Trophoblast cell (in vitro differentiated cells and primary cell): Measurements from ENCODE around the gene VSX2. TPM values are rescaled to one million over a fixed set of nuclear protein-coding genes. Genes with fewer than 3 reads are reported as not detected.

Source experiments
- DNase-seq, 2 donors: peaks; one replicate each; pipeline ENCODE4 v3.0.0-alpha.2; 2016
- H2AFZ ChIP-seq: 2 replicates; pipeline ENCODE4 v1.6.1; 2013; ENCODE audit warnings: low read length, moderate library complexity, mild to moderate bottlenecking; ENCODE audit not compliant: insufficient read depth, poor library complexity
- H2AK5ac ChIP-seq: 2 replicates; pipeline ENCODE4 v1.6.1; 2013; ENCODE audit warnings: mild to moderate bottlenecking, low read length
- H2BK120ac ChIP-seq: 2 replicates; pipeline ENCODE4 v1.6.1; 2013; ENCODE audit warnings: low read length, mild to moderate bottlenecking, moderate library complexity; ENCODE audit not compliant: insufficient read depth, poor library complexity
- H2BK12ac ChIP-seq: 2 replicates; pipeline ENCODE4 v1.6.1; 2013; ENCODE audit warnings: mild to moderate bottlenecking, low read length, moderate library complexity
- H2BK5ac ChIP-seq: 2 replicates; pipeline ENCODE4 v1.6.1; 2013; ENCODE audit warnings: low read length, low read depth, moderate library complexity, mild to moderate bottlenecking; ENCODE audit not compliant: poor library complexity
- H3K14ac ChIP-seq: 2 replicates; pipeline ENCODE4 v1.6.1; 2013; ENCODE audit warnings: mild to moderate bottlenecking, low read length
- H3K18ac ChIP-seq: 2 replicates; pipeline ENCODE4 v1.6.1; 2013; ENCODE audit warnings: mild to moderate bottlenecking, low read length
- H3K23ac ChIP-seq: 2 replicates; pipeline ENCODE4 v1.6.1; 2013; ENCODE audit warnings: low read length
- H3K27ac ChIP-seq: 2 replicates; pipeline ENCODE4 v1.5.1; 2013; ENCODE audit warnings: low read depth, mild to moderate bottlenecking, inconsistent platforms, low read length, moderate library complexity
- H3K27me3 ChIP-seq: 2 replicates; pipeline ENCODE4 v1.6.1; 2013; ENCODE audit warnings: inconsistent platforms, mild to moderate bottlenecking, low read length, moderate library complexity; ENCODE audit not compliant: insufficient read depth
- H3K36me3 ChIP-seq, 2 experiments: 1 replicate in 1 of 2; 2 replicates in 1 of 2; pipeline ENCODE4 v1.6.1; 2013; ENCODE audit warnings: low read length in 2 of 2, mild to moderate bottlenecking in 2 of 2, moderate library complexity in 1 of 2; ENCODE audit not compliant: insufficient read depth in 2 of 2, control insufficient read depth in 1 of 2
- H3K4ac ChIP-seq: 2 replicates; pipeline ENCODE4 v1.6.1; 2013; ENCODE audit warnings: low read depth, mild to moderate bottlenecking, low read length, moderate library complexity
- H3K4me1 ChIP-seq, 2 experiments: 1 replicate in 1 of 2; 2 replicates in 1 of 2; pipeline ENCODE4 v1.6.1; 2013; ENCODE audit warnings: low read length in 2 of 2, mild to moderate bottlenecking in 2 of 2, moderate library complexity in 1 of 2; ENCODE audit not compliant: insufficient read depth in 2 of 2, control insufficient read depth in 1 of 2
- H3K4me2 ChIP-seq: 2 replicates; pipeline ENCODE4 v1.6.1; 2013; ENCODE audit warnings: inconsistent platforms, mild to moderate bottlenecking, low read length, moderate library complexity
- H3K4me3 ChIP-seq: 2 replicates; pipeline ENCODE4 v1.5.1; 2013; ENCODE audit warnings: mild to moderate bottlenecking, low read depth, low read length, inconsistent platforms
- H3K79me1 ChIP-seq: one replicate; pipeline ENCODE4 v1.6.1; 2013; ENCODE audit warnings: low read length
- H3K79me2 ChIP-seq: 2 replicates; pipeline ENCODE4 v1.6.1; 2013; ENCODE audit warnings: low read length, mild to moderate bottlenecking; ENCODE audit not compliant: control insufficient read depth, insufficient read depth, poor library complexity
- H3K9ac ChIP-seq: 2 replicates; pipeline ENCODE4 v1.6.1; 2013; ENCODE audit warnings: mild to moderate bottlenecking, low read length
- H3K9me3 ChIP-seq: 2 replicates; pipeline ENCODE4 v1.6.1; 2013; ENCODE audit warnings: low read depth, mild to moderate bottlenecking, control low read depth, inconsistent platforms, low read length; ENCODE audit not compliant: insufficient read depth
- H4K12ac ChIP-seq: 2 replicates; pipeline ENCODE4 v1.6.1; 2013; ENCODE audit warnings: low read depth, mild to moderate bottlenecking, low read length, moderate library complexity
- H4K8ac ChIP-seq: 2 replicates; pipeline ENCODE4 v1.6.1; 2013; ENCODE audit warnings: low read depth, mild to moderate bottlenecking, low read length, moderate library complexity
- H4K91ac ChIP-seq: one replicate; pipeline ENCODE4 v1.6.1; 2013; ENCODE audit warnings: low read depth, mild to moderate bottlenecking, low read length, moderate library complexity
- WGBS: extraction: QIAGEN DNeasy Blood & Tissue Kit; methylation state at CpG from one replicate; pipeline ENCODE4 v1.1.7; 2013; ENCODE audit warnings: missing lambda C conversion rate; ENCODE audit not compliant: insufficient read length, insufficient coverage; ENCODE audit errors: extremely low coverage; 5-methylcytosine and 5-hydroxymethylcytosine counted together
- polyA plus RNA-seq: library from polyadenylated mRNA; stranded (reverse); fragments of 200-250 nt; gene quantifications from 2 replicates; pipeline ENCODE4 v1.2.3, GENCODE V29; 2013

Gene VSX2
- not detected in 2 replicates for polyA plus RNA-seq

DNA sequence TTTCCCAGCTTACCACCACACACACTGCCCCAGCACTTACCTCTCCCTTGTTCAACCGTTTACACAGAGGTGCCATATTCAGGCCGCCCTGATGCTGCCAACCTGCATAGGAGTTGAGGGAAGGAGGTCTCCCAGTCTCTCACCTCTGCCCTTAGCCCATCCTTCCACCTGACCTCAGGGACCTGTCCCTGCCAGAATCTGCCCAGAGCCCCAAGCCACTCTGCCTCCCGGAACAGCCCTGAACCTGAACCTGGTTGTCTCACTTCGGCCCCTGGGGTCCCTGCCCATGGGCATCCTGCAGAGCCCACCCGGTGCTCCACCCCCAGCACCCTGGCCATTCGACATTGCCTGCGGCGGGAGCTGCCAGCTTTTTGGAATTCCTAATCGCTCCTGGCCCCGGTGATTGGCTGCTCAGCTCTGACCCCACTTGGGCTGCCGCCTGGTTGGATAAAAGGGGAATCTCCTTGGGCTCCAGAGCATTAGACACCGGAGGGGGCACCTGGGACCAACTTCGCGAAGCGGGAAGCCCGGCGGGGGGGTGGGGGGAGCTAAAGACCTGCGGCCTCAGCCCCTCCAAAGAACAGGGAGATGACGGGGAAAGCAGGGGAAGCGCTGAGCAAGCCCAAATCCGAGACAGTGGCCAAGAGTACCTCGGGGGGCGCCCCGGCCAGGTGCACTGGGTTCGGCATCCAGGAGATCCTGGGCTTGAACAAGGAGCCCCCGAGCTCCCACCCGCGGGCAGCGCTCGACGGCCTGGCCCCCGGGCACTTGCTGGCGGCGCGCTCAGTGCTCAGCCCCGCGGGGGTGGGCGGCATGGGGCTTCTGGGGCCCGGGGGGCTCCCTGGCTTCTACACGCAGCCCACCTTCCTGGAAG lies at the start of gene VSX2:
TSS of gene VSX2 (plus strand) at position 476 of the 874 bp plus-strand sequence. CDS start at position 589, 113 bp downstream.
- H4K12ac ChIP-seq = no peak within 1 kb of the TSS
- peaks cover 2% of the 10 kb centered on the region for H3K9me3 ChIP-seq
- H3K4me3 ChIP-seq = peak within 1 kb of the TSS; percentile 11
- no peak within 1 kb of the TSS for H3K9ac ChIP-seq
- H3K18ac ChIP-seq = no peak within 1 kb of the TSS
- no peak within 1 kb of the TSS for H3K4ac ChIP-seq
- no peak within 1 kb of the TSS for H2BK5ac ChIP-seq
- no peak within 1 kb of the TSS for H4K8ac ChIP-seq
- H3K79me2 ChIP-seq = no peaks in the 10 kb centered on the region
- no peak within 1 kb of the TSS for H3K14ac ChIP-seq
- no peaks in the 10 kb centered on the region for H3K79me1 ChIP-seq
- no peak within 1 kb of the TSS for H2AK5ac ChIP-seq
- H4K91ac ChIP-seq = no peak within 1 kb of the TSS
- H3K36me3 ChIP-seq = no peaks in the 10 kb centered on the region
- DNase-seq = no peak
- no peak within 1 kb of the TSS for H3K23ac ChIP-seq
- H2AFZ ChIP-seq = no peak within 1 kb of the TSS
- peak within 1 kb of the TSS; percentile 37 for H3K4me2 ChIP-seq
- no CpG with 5 or more reads among the region's 40 CpGs for WGBS
- H2BK12ac ChIP-seq = no peak within 1 kb of the TSS
- no peak within 1 kb of the TSS for H3K27ac ChIP-seq
- H2BK120ac ChIP-seq = no peak within 1 kb of the TSS
- peaks cover 7 to 12% of the 10 kb centered on the region in 2 experiments for H3K4me1 ChIP-seq
- peaks cover 67% of the 10 kb centered on the region for H3K27me3 ChIP-seq

DNA sequence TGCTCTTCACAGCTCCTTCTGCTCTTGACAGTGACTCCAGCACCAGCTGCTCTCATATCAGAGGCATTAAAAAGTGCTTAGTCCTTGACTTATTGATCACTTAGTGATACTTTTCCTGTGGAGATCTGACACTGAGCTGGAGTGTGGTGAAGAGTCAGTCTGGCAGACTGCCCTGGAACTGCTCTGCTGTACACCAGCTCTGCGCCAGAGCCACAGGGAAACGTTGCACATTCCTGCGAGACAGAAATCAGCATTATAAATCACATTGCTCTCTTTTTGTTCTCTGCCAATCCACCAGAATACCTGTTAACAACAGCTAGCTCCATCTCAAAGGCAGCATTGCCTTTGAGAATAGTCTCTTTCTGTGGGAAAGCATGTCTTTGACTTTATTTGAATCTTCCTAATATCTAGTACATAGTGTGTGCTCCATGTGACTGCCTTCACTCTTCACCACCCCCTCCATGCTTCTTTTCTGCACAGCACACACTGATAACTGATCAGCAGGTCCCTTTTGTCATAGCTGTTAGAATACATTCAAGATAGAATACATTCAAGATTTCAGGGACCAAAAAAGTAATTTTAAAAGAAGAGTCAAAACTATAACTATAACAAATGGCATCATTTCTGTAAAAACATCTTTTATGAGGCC lies 48.2 kb upstream of the VSX2 start:
- no peak overlapping the region for H3K4me3 ChIP-seq
- no peak overlapping the region for H4K8ac ChIP-seq
- H3K27ac ChIP-seq = no peak overlapping the region
- H3K18ac ChIP-seq = no peak overlapping the region
- no peak overlapping the region for H2BK12ac ChIP-seq
- no peak overlapping the region for H4K12ac ChIP-seq
- H4K91ac ChIP-seq = no peak overlapping the region
- H2BK120ac ChIP-seq = no peak overlapping the region
- H2AFZ ChIP-seq = no peak overlapping the region
- DNase-seq = no peak
- H3K4me1 ChIP-seq = no peaks in the 10 kb centered on the region
- H2AK5ac ChIP-seq = no peak overlapping the region
- no peaks in the 10 kb centered on the region for H3K79me2 ChIP-seq
- no peaks in the 10 kb centered on the region for H3K9me3 ChIP-seq
- no peaks in the 10 kb centered on the region for H3K79me1 ChIP-seq
- no peak overlapping the region for H3K4ac ChIP-seq
- no peak overlapping the region for H2BK5ac ChIP-seq
- no peaks in the 10 kb centered on the region for H3K27me3 ChIP-seq
- H3K23ac ChIP-seq = no peak overlapping the region
- no peak overlapping the region for H3K14ac ChIP-seq
- no peaks in the 10 kb centered on the region for H3K36me3 ChIP-seq
- WGBS = no CpG with 5 or more reads among the region's 3 CpGs
- no peak overlapping the region for H3K9ac ChIP-seq
- H3K4me2 ChIP-seq = no peak overlapping the region

DNA sequence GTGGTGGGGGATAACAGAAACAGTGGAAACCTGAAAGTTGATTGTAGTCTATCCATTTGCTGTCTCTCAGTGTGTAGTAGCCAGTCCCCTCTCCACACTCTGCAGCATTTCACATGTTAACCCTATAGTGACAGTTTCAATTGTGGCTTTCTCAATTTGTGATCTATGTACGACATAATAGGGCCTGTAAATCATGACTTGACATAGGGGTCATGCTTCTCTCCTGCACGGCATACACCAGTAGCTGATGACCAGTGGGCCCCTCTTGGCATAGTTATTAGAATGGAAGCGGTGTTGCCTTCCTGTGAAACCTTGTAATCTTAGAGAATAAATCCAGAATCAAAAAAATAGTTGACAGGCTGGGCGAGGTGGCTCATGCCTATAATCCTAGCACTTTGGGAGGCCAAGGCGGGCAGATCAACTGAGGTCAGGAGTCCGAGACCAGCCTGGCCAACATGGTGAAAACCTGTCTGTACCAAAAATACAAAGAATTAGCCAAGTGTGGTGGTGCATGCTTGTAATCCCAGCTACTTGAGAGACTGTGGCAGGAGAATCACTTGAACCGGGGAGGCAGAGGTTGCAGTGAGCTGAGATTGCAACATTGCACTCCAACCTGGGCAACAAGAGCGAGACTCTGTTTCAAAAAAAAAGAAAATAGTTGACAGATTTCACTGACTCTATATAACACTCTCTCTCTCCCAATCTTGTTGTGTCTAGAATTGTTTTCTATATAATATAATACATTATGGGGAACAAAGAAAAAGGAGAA lies 44.6 kb upstream of the VSX2 start:
- no CpG with 5 or more reads among the region's 8 CpGs for WGBS
- H3K18ac ChIP-seq = no peak overlapping the region
- no peak overlapping the region for H4K91ac ChIP-seq
- no peak overlapping the region for H4K12ac ChIP-seq
- no peak overlapping the region for H4K8ac ChIP-seq
- H3K4me2 ChIP-seq = no peak overlapping the region
- peaks cover 0 to 3% of the 10 kb centered on the region in 2 experiments for H3K36me3 ChIP-seq
- no peak overlapping the region for H3K4ac ChIP-seq
- H2BK12ac ChIP-seq = no peak overlapping the region
- no peak overlapping the region for H3K23ac ChIP-seq
- H2BK120ac ChIP-seq = no peak overlapping the region
- H3K79me1 ChIP-seq = no peaks in the 10 kb centered on the region
- no peak overlapping the region for H2BK5ac ChIP-seq
- no peak overlapping the region for H3K9ac ChIP-seq
- no peaks in the 10 kb centered on the region for H3K9me3 ChIP-seq
- H3K4me1 ChIP-seq = no peaks in the 10 kb centered on the region
- no peak overlapping the region for H3K27ac ChIP-seq
- H3K27me3 ChIP-seq = no peaks in the 10 kb centered on the region
- H3K79me2 ChIP-seq = no peaks in the 10 kb centered on the region
- no peak overlapping the region for H2AFZ ChIP-seq
- no peak overlapping the region for H3K14ac ChIP-seq
- H2AK5ac ChIP-seq = no peak overlapping the region
- H3K4me3 ChIP-seq = no peak overlapping the region
- no peak for DNase-seq

DNA sequence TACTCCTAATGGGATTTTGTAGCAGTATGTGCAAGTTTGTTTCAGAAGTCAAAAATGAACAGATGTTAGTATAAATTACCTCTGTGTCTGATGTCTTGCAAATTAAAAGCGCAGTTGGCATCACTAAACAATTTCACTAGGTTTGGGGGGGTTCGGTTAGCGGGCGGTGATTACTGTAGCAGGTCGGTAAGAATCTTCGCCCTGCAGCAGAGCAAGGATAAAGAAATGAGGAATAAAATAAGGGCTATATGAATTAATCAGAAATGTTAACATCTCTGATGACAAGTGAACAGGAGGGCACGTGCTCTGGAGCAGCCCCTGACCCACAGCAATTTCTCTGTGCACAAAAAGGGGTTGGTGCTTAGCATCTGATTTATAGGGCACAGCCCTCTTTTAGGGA lies 43.6 kb upstream of the VSX2 start:
- peaks cover 0 to 3% of the 10 kb centered on the region in 2 experiments for H3K36me3 ChIP-seq
- H3K27ac ChIP-seq = no peak overlapping the region
- no peak overlapping the region for H3K4ac ChIP-seq
- H4K8ac ChIP-seq = no peak overlapping the region
- H3K4me2 ChIP-seq = no peak overlapping the region
- H3K79me1 ChIP-seq = no peaks in the 10 kb centered on the region
- H2AK5ac ChIP-seq = no peak overlapping the region
- no peak overlapping the region for H2BK120ac ChIP-seq
- no peak overlapping the region for H2BK12ac ChIP-seq
- H4K12ac ChIP-seq = no peak overlapping the region
- H3K18ac ChIP-seq = no peak overlapping the region
- DNase-seq = no peak
- H2AFZ ChIP-seq = no peak overlapping the region
- H3K9me3 ChIP-seq = no peaks in the 10 kb centered on the region
- no peaks in the 10 kb centered on the region for H3K79me2 ChIP-seq
- no CpG with 5 or more reads among the region's 7 CpGs for WGBS
- no peak overlapping the region for H3K23ac ChIP-seq
- no peak overlapping the region for H4K91ac ChIP-seq
- no peak overlapping the region for H3K9ac ChIP-seq
- H3K4me3 ChIP-seq = no peak overlapping the region
- H2BK5ac ChIP-seq = no peak overlapping the region
- H3K4me1 ChIP-seq = no peaks in the 10 kb centered on the region
- no peak overlapping the region for H3K14ac ChIP-seq
- no peaks in the 10 kb centered on the region for H3K27me3 ChIP-seq
